SK-N-SH (cell line): ENCODE data around the gene VASP. TPM values are rescaled to one million over a fixed set of nuclear protein-coding genes. Genes with fewer than 3 reads are reported as not detected.

Experiments used
- CTCF ChIA-PET: fragments of 300-600, 350-600 bp; formaldehyde crosslinking; extraction: SDS; loops from one replicate; lab custom pipeline; 2021; lab: Yijun Ruan, JAX
- POLR2A ChIA-PET: fragments of 350-600 bp; sonication (Branson Sonifier 250); formaldehyde crosslinking; extraction: SDS; loops from one replicate; lab custom pipeline; 2020; ENCODE audit warnings: antibody characterized with exemption, inconsistent platforms; lab: Yijun Ruan, JAX
- DNase-seq: peaks from one replicate; pipeline ENCODE4 v3.0.0; 2012
- H2AFZ ChIP-seq: fragments of 200-600 bp; sonication (generic); 2 replicates; pipeline ENCODE4 v1.8.1; 2016; ENCODE audit warnings: antibody characterized with exemption, mild to moderate bottlenecking, low read depth
- H3F3A ChIP-seq: fragments of 200-600 bp; sonication (generic); replicated peaks from 2 replicates; pipeline ENCODE3; 2016; ENCODE audit warnings: antibody characterized with exemption, mild to moderate bottlenecking; ENCODE audit not compliant: insufficient read depth
- H3K27ac ChIP-seq, 2 experiments: fragments of 200-500 bp in 1 of 2; fragments of 200-600 bp in 1 of 2; sonication (Bioruptor generic) in 1 of 2; sonication (generic), shearing (Covaris generic) in 1 of 2; 2 replicates each; pipeline versions ENCODE4 v1.5.1 to v1.6.1; 2014 to 2016; ENCODE audit warnings: low read depth in 2 of 2, inconsistent platforms in 1 of 2, low read length in 1 of 2, mild to moderate bottlenecking in 1 of 2, mixed read lengths in 1 of 2
- H3K27me3 ChIP-seq: fragments of 200-600 bp; sonication (generic), shearing (Covaris generic); 2 replicates; pipeline ENCODE4 v1.6.1; 2016; ENCODE audit warnings: mixed run types; ENCODE audit not compliant: insufficient read depth
- H3K36me3 ChIP-seq, 2 experiments: fragments of 200-500 bp in 1 of 2; fragments of 200-600 bp in 1 of 2; sonication (Bioruptor generic) in 1 of 2; sonication (generic) in 1 of 2; replicated peaks in 1 of 2; 2 replicates each; pipeline versions ENCODE3 to v1.5.1; 2014 to 2016; ENCODE audit warnings: low read length in 1 of 2, mild to moderate bottlenecking in 1 of 2; ENCODE audit not compliant: insufficient read depth in 2 of 2, control insufficient read depth in 1 of 2
- H3K4me1 ChIP-seq, 2 experiments: fragments of 200-500 bp in 1 of 2; fragments of 200-600 bp in 1 of 2; sonication (Bioruptor generic) in 1 of 2; sonication (generic), shearing (Covaris generic) in 1 of 2; 2 replicates each; pipeline versions ENCODE4 v1.5.1 to v1.6.1; 2014 to 2016; ENCODE audit warnings: low read depth in 1 of 2, low read length in 1 of 2, mixed run types in 1 of 2; ENCODE audit not compliant: insufficient read depth in 2 of 2, control insufficient read depth in 1 of 2
- H3K4me2 ChIP-seq: fragments of 200-600 bp; sonication (generic), shearing (Covaris generic); 2 replicates; pipeline ENCODE4 v1.6.1; 2017; ENCODE audit warnings: mixed run types
- H3K4me3 ChIP-seq, 2 experiments: fragments of 200-500 bp in 1 of 2; fragments of 200-600 bp in 1 of 2; sonication (Bioruptor generic) in 1 of 2; sonication (generic), shearing (Covaris generic) in 1 of 2; 2 replicates each; pipeline versions ENCODE4 v1.5.1 to v1.8.1; 2014 to 2016; ENCODE audit warnings: low read depth in 2 of 2, inconsistent platforms in 1 of 2, low read length in 1 of 2, mild to moderate bottlenecking in 1 of 2, mixed read lengths in 1 of 2, moderate library complexity in 1 of 2
- H3K79me2 ChIP-seq: fragments of 200-600 bp; sonication (generic); 2 replicates; pipeline ENCODE4 v1.8.1; 2017; ENCODE audit warnings: mild to moderate bottlenecking; ENCODE audit not compliant: insufficient read depth
- H3K9ac ChIP-seq: fragments of 200-600 bp; sonication (generic); 2 replicates; pipeline ENCODE4 v1.6.1; 2017; ENCODE audit warnings: mixed run types
- H3K9me2 ChIP-seq: fragments of 200-600 bp; sonication (generic); 2 replicates; pipeline ENCODE4 v1.6.1; 2017; ENCODE audit warnings: mixed run types
- H3K9me3 ChIP-seq: fragments of 200-600 bp; sonication (generic); 2 replicates; pipeline ENCODE4 v1.6.1; 2017; ENCODE audit warnings: mixed run types, mild to moderate bottlenecking, moderate library complexity
- H4K20me1 ChIP-seq: fragments of 200-600 bp; sonication (generic); 2 replicates; pipeline ENCODE4 v1.6.1; 2017; ENCODE audit warnings: mild to moderate bottlenecking, mixed run types; ENCODE audit not compliant: insufficient read depth
- EZH2phosphoT487 ChIP-seq: fragments of 200-600 bp; sonication (generic); IDR thresholded peaks from 2 replicates; pipeline ENCODE4 v1.6.1; 2017; ENCODE audit warnings: low read depth, mixed run types, mild to moderate bottlenecking, antibody characterized with exemption, moderate library complexity, borderline replicate concordance
- FOXM1 ChIP-seq: IDR thresholded peaks from 2 replicates; pipeline ENCODE4 v1.4.0; 2012; ENCODE audit warnings: low read depth, mild to moderate bottlenecking
- GABPA ChIP-seq: IDR thresholded peaks from 2 replicates; pipeline ENCODE4 v1.4.0; 2012; ENCODE audit warnings: low read depth, mild to moderate bottlenecking
- MEF2A ChIP-seq: IDR thresholded peaks from 2 replicates; pipeline ENCODE4 v1.4.0; 2012; ENCODE audit warnings: low read depth, borderline replicate concordance
- MXI1 ChIP-seq: IDR thresholded peaks from 2 replicates; pipeline ENCODE4 v1.6.1; 2012; ENCODE audit warnings: mild to moderate bottlenecking, low read depth, low read length, improper control_type of control experiment
- NRF1 ChIP-seq: IDR thresholded peaks from 2 replicates; pipeline ENCODE4 v1.6.1; 2012; ENCODE audit warnings: low read depth, mild to moderate bottlenecking, low read length
- PBX3 ChIP-seq: IDR thresholded peaks from 2 replicates; pipeline ENCODE4; 2012
- POLR2AphosphoS5 ChIP-seq: IDR thresholded peaks from 2 replicates; pipeline ENCODE4 v1.6.1; 2012; ENCODE audit warnings: low read depth, low read length
- SMC3 ChIP-seq: IDR thresholded peaks from 2 replicates; pipeline ENCODE4 v1.6.1; 2012; ENCODE audit warnings: low read depth, low read length, improper control_type of control experiment
- TAF1 ChIP-seq: IDR thresholded peaks from 2 replicates; pipeline ENCODE4 v1.6.1; 2012; ENCODE audit warnings: low read depth, mild to moderate bottlenecking, low read length, moderate library complexity, borderline replicate concordance
- TCF12 ChIP-seq: IDR thresholded peaks from 2 replicates; pipeline ENCODE4 v1.4.0; 2012
- TEAD4 ChIP-seq: IDR thresholded peaks from 2 replicates; pipeline ENCODE4 v1.4.0; 2012; ENCODE audit warnings: mild to moderate bottlenecking, borderline replicate concordance; ENCODE audit not compliant: insufficient read depth
- YY1 ChIP-seq: IDR thresholded peaks from 2 replicates; pipeline ENCODE4 v1.4.0; 2012; ENCODE audit warnings: low read depth, mild to moderate bottlenecking
- WGBS: methylation state at CpG from one replicate; pipeline ENCODE4 v1.1.6; 2017; ENCODE audit warnings: low lambda C conversion rate; 5-methylcytosine and 5-hydroxymethylcytosine counted together
- polyA plus RNA-seq, 3 experiments: library from polyadenylated mRNA; depleted of rRNA; stranded (reverse); fragments of >200 nt; gene quantifications; 2 replicates each; pipeline ENCODE4 v1.2.3, GENCODE V29; 2012
- TF ChIP-seq, protein P1 (sequence below): fragments of 150-350 bp; IDR thresholded peaks from 2 replicates; pipeline ENCODE4 v1.6.1; 2017; ENCODE audit warnings: antibody characterized with exemption, low read length, low read depth, borderline replicate concordance
- TF ChIP-seq, protein P2 (sequence below): IDR thresholded peaks from 2 replicates; pipeline ENCODE4 v1.6.1; 2012; ENCODE audit warnings: mild to moderate bottlenecking, low read depth, low read length, moderate library complexity

VASP gene
- polyA plus RNA-seq, 1 of the 3 experiments (the other 2 are of a cell fraction), result 37.8 TPM

DNA sequence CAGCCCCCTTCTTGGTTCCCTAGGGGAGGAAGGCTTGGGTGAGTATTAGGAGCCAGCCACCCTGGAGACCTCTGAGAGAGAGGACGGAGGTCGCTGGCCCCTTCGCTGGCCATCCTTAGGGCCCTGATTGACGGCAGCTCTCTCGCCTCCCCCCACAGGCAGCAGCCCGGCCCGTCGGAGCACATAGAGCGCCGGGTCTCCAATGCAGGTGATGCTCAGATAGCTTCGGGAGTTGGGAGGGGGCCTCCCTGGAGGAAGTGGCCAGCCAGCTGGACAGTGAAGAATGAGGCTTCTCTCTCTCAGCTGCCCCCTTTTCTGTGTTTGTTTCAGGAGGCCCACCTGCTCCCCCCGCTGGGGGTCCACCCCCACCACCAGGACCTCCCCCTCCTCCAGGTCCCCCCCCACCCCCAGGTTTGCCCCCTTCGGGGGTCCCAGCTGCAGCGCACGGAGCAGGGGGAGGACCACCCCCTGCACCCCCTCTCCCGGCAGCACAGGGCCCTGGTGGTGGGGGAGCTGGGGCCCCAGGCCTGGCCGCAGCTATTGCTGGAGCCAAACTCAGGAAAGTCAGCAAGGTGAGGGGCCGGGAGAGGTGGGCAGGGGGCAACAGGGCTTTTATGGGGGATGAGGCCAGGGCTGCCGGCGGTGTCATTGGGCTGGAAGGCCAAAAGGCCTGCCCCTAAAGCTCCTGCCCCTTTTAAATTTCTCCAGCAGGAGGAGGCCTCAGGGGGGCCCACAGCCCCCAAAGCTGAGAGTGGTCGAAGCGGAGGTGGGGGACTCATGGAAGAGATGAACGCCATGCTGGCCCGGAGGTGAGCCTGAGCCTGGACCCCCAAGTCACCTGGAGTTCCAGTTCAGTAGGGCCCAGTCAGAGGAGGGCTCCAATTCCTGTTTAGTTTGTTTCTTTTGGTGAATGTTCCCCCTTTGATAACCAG, 15.0 kb downstream of the VASP start:
- H3K4me2 ChIP-seq, result no peak overlapping the region
- POLR2A ChIA-PET, result no interaction called here

More for the DNA sequence above, 15.0 kb downstream of the VASP start:
- H4K20me1 ChIP-seq, result peaks cover 22% of the 10 kb centered on the region; the same call in 1 of the 2 replicates
- peaks cover 20% of the 10 kb centered on the region; the same call in 1 of the 2 replicates for H3K79me2 ChIP-seq
- H2AFZ ChIP-seq, result no peak overlapping the region
- no peak for DNase-seq
- no peak overlapping the region for H3K27ac ChIP-seq
- no peaks in the 10 kb centered on the region for H3K9me2 ChIP-seq
- 92% methylated on average over 20 of the region's 24 CpGs for WGBS
- peaks cover 30 to 38% of the 10 kb centered on the region in 2 experiments for H3K36me3 ChIP-seq
- H3K27me3 ChIP-seq, result no peaks in the 10 kb centered on the region
- H3F3A ChIP-seq, result peaks cover 31% of the 10 kb centered on the region
- no peak overlapping the region for H3K9ac ChIP-seq
- CTCF ChIA-PET, result interaction anchor here (0.7 to 1.3 kb wide), 3 partner anchors 13 to 121 kb away, joined by 3 to 7 read pairs (median 3); no protein-coding TSS in a partner anchor
- TF ChIP-seq YY1 (no peak), GABPA (no peak), MXI1 (no peak), FOXM1 (no peak), TCF12 (no peak), TAF1 (no peak), POLR2AphosphoS5 (no peak), MEF2A (no peak), NRF1 (no peak), SMC3 (no peak), TEAD4 (no peak), EZH2phosphoT487 (no peak), PBX3 (no peak)
- TF ChIP-seq, protein P1, sequence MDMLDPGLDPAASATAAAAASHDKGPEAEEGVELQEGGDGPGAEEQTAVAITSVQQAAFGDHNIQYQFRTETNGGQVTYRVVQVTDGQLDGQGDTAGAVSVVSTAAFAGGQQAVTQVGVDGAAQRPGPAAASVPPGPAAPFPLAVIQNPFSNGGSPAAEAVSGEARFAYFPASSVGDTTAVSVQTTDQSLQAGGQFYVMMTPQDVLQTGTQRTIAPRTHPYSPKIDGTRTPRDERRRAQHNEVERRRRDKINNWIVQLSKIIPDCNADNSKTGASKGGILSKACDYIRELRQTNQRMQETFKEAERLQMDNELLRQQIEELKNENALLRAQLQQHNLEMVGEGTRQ, result no peak
- TF ChIP-seq, protein P2, sequence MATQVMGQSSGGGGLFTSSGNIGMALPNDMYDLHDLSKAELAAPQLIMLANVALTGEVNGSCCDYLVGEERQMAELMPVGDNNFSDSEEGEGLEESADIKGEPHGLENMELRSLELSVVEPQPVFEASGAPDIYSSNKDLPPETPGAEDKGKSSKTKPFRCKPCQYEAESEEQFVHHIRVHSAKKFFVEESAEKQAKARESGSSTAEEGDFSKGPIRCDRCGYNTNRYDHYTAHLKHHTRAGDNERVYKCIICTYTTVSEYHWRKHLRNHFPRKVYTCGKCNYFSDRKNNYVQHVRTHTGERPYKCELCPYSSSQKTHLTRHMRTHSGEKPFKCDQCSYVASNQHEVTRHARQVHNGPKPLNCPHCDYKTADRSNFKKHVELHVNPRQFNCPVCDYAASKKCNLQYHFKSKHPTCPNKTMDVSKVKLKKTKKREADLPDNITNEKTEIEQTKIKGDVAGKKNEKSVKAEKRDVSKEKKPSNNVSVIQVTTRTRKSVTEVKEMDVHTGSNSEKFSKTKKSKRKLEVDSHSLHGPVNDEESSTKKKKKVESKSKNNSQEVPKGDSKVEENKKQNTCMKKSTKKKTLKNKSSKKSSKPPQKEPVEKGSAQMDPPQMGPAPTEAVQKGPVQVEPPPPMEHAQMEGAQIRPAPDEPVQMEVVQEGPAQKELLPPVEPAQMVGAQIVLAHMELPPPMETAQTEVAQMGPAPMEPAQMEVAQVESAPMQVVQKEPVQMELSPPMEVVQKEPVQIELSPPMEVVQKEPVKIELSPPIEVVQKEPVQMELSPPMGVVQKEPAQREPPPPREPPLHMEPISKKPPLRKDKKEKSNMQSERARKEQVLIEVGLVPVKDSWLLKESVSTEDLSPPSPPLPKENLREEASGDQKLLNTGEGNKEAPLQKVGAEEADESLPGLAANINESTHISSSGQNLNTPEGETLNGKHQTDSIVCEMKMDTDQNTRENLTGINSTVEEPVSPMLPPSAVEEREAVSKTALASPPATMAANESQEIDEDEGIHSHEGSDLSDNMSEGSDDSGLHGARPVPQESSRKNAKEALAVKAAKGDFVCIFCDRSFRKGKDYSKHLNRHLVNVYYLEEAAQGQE, result no peak
- no peaks in the 10 kb centered on the region for H3K9me3 ChIP-seq
- no peaks in the 10 kb centered on the region for H3K4me1 ChIP-seq
- H3K4me3 ChIP-seq, result no peak overlapping the region
